Mesothelial cell of epicardium (in vitro differentiated cells): ENCODE measurements around the gene CDT1. TPM values are rescaled to one million over a fixed set of nuclear protein-coding genes. Genes with fewer than 3 reads are reported as not detected.

Source experiments
- DNase-seq, 2 experiments: peaks; one replicate each; pipeline ENCODE4 v3.0.0; 2021; ENCODE audit warnings: low spot score in 2 of 2; ENCODE audit not compliant: unreplicated experiment in 2 of 2
- H3K27ac Mint-ChIP-seq: 2 replicates; pipeline ENCODE4 v1.8.0; 2021; ENCODE audit warnings: mixed read lengths
- H3K27me3 Mint-ChIP-seq: 2 replicates; pipeline ENCODE4 v1.8.0; 2021; ENCODE audit warnings: low read depth, mixed read lengths
- H3K36me3 Mint-ChIP-seq: 2 replicates; pipeline ENCODE4 v1.8.0; 2021; ENCODE audit warnings: mixed read lengths
- H3K4me1 Mint-ChIP-seq: 2 replicates; pipeline ENCODE4 v1.8.0; 2021; ENCODE audit warnings: mixed read lengths
- H3K4me3 Mint-ChIP-seq: 2 replicates; pipeline ENCODE4 v1.8.0; 2021; ENCODE audit warnings: mild to moderate bottlenecking, moderate library complexity, mixed read lengths
- H3K9me3 Mint-ChIP-seq: 2 replicates; pipeline ENCODE4 v1.8.0; 2021; ENCODE audit warnings: mixed read lengths
- CTCF ChIP-seq: fragments of 200-600 bp; sonication (generic); IDR thresholded peaks from one replicate; pipeline ENCODE4 v1.5.0; 2021; ENCODE audit warnings: antibody characterized with exemption; ENCODE audit not compliant: unreplicated experiment
- total RNA-seq: library from RNA; stranded (reverse); gene quantifications from 3 replicates; pipeline ENCODE4 v1.2.1, GENCODE V29; 2021

The CDT1 gene
- total RNA-seq, 1 donor from 2014 or later: 15.9 TPM

GRCh38 chr16:88809676-88810165 lies 6.1 kb downstream of the CDT1 start:
- peak overlapping the region; percentile 78 for H3K4me3 Mint-ChIP-seq
- H3K36me3 Mint-ChIP-seq: no peaks in the 10 kb centered on the region
- H3K4me1 Mint-ChIP-seq: peaks cover 13% of the 10 kb centered on the region
- DNase-seq: no peak
- H3K27ac Mint-ChIP-seq: no peak overlapping the region
- H3K27me3 Mint-ChIP-seq: no peaks in the 10 kb centered on the region
- no peaks in the 10 kb centered on the region for H3K9me3 Mint-ChIP-seq
- no peak for TF ChIP-seq CTCF

- no peak for DNase-seq
- no peak for TF ChIP-seq CTCF
- Mint-ChIP-seq H3K27me3 (no peaks in the 10 kb centered on the region), H3K36me3 (no peaks in the 10 kb centered on the region), H3K4me3 (peak overlapping the region; percentile 78), H3K9me3 (no peaks in the 10 kb centered on the region), H3K27ac (peak overlapping the region; percentile 83), H3K4me1 (peaks cover 13% of the 10 kb centered on the region)
Observed at GRCh38 chr16:88810166-88810911, 6.8 kb downstream of the CDT1 start.

GRCh38 chr16:88810912-88811768 lies 7.6 kb downstream of the CDT1 start:
- DNase-seq: peak; percentile 55 to 74
- peak overlapping the region; percentile 86 for H3K27ac Mint-ChIP-seq
- peaks cover 13% of the 10 kb centered on the region for H3K4me1 Mint-ChIP-seq
- no peaks in the 10 kb centered on the region for H3K9me3 Mint-ChIP-seq
- peak overlapping the region; percentile 78 for H3K4me3 Mint-ChIP-seq
- no peaks in the 10 kb centered on the region for H3K36me3 Mint-ChIP-seq
- H3K27me3 Mint-ChIP-seq: no peaks in the 10 kb centered on the region
- TF ChIP-seq CTCF: no peak

GRCh38 chr16:88811769-88812512 lies 8.4 kb downstream of the CDT1 start, which contains the start of gene APRT:
APRT (minus strand) TSS chr16:88811928; CDS start chr16:88811899, 29 bp downstream.
- no peak for TF ChIP-seq CTCF
- Mint-ChIP-seq H3K4me3 (peak within 1 kb of the TSS; percentile 89), H3K27me3 (no peaks in the 10 kb centered on the region), H3K36me3 (no peaks in the 10 kb centered on the region), H3K27ac (peak within 1 kb of the TSS; percentile 98), H3K9me3 (no peaks in the 10 kb centered on the region), H3K4me1 (peaks cover 13% of the 10 kb centered on the region)
- DNase-seq: peak; percentile 96 to 99

GRCh38 chr16:88812513-88813268 lies 9.1 kb downstream of the CDT1 start:
- Mint-ChIP-seq H3K36me3 (no peaks in the 10 kb centered on the region), H3K27ac (peak overlapping the region; percentile 85), H3K9me3 (no peaks in the 10 kb centered on the region), H3K4me1 (peaks cover 13% of the 10 kb centered on the region), H3K4me3 (peak overlapping the region; percentile 72), H3K27me3 (no peaks in the 10 kb centered on the region)
- no peak for TF ChIP-seq CTCF
- DNase-seq: no peak
